Small intestine (tissue), 7 donors: ENCODE data around the gene BCAS3. TPM values are rescaled to one million over a fixed set of nuclear protein-coding genes. Genes with fewer than 3 reads are reported as not detected.
A peak's percentile ranks its signal among the peaks of the same experiment; 100 is the strongest.

Experiments
- DNase-seq, 2 donors: peaks; one replicate each; pipeline versions ENCODE4 v3.0.0 to v3.0.0-alpha.2; 2013
- FAIRE-seq: peaks from 2 replicates; lab custom pipeline; 2012; peaks lifted over from hg19 to GRCh38; lab: Jason Lieb, UNC
- H3K27ac ChIP-seq, 3 donors: one replicate each; pipeline ENCODE4 v1.5.1; 2013; ENCODE audit warnings: low read length in 2 of 3, mild to moderate bottlenecking in 2 of 3, control low read depth in 1 of 3, inconsistent platforms in 1 of 3, low read depth in 1 of 3, moderate library complexity in 1 of 3
- H3K27me3 ChIP-seq, 3 donors: one replicate each; pipeline ENCODE4 v1.6.1; 2013; ENCODE audit warnings: low read length in 3 of 3, inconsistent platforms in 1 of 3; ENCODE audit not compliant: control insufficient read depth in 3 of 3, insufficient read depth in 3 of 3
- H3K36me3 ChIP-seq, 3 donors: one replicate each; pipeline ENCODE4 v1.6.1; 2013; ENCODE audit warnings: low read length in 3 of 3, inconsistent platforms in 1 of 3, low read depth in 1 of 3, mild to moderate bottlenecking in 1 of 3, moderate library complexity in 1 of 3; ENCODE audit not compliant: control insufficient read depth in 3 of 3, insufficient read depth in 2 of 3
- H3K4me1 ChIP-seq, 3 donors: one replicate each; pipeline ENCODE4 v1.6.1; 2013; ENCODE audit warnings: low read length in 2 of 3, inconsistent platforms in 1 of 3, low read depth in 1 of 3, mild to moderate bottlenecking in 1 of 3, moderate library complexity in 1 of 3; ENCODE audit not compliant: control insufficient read depth in 3 of 3, insufficient read depth in 2 of 3
- H3K4me3 ChIP-seq, 3 donors: one replicate each; pipeline ENCODE4 v1.5.1; 2013; ENCODE audit warnings: low read length in 3 of 3, control low read depth in 1 of 3, inconsistent platforms in 1 of 3, low read depth in 1 of 3, mild to moderate bottlenecking in 1 of 3, moderate library complexity in 1 of 3
- H3K9me3 ChIP-seq, 2 donors: one replicate each; pipeline ENCODE4 v1.6.1; 2013; ENCODE audit warnings: low read depth in 1 of 2, low read length in 1 of 2; ENCODE audit not compliant: control insufficient read depth in 2 of 2, insufficient read depth in 1 of 2
- WGBS, 3 donors: extraction: QIAGEN DNeasy Blood & Tissue Kit; methylation state at CpG; one replicate each; pipeline ENCODE4 v1.1.7; 2013; 5-methylcytosine and 5-hydroxymethylcytosine counted together
- polyA plus RNA-seq, 4 donors: library from polyadenylated mRNA; stranded (reverse) in 3 of 4; unstranded in 1 of 4; fragments of 200-250 nt in 3 of 4; fragments of 120-200 nt in 1 of 4; gene quantifications; one replicate each; pipeline versions ENCODE4 v1.2.1 to v1.2.3, GENCODE V29; 2013
- donor health status: healthy with polysubstance abuse.
- donor health status: control.
- donor health status: control.
- donor health status: Bipolar disorder and iron deficiency.
- donor health status: healthy.

The BCAS3 gene
- polyA plus RNA-seq, 4 donors = 4.4 to 10.5 (median 4.8) TPM

- Histone ChIP-seq H3K27ac (no peak overlapping the region), H3K9me3 (no peaks in the 10 kb centered on the region), H3K36me3 (no peaks in the 10 kb centered on the region), H3K4me1 (no peaks in the 10 kb centered on the region), H3K27me3 (no peaks in the 10 kb centered on the region), H3K4me3 (no peak overlapping the region)
- WGBS, 3 donors = 85 to 89% (median 88%) methylated on average over 9 of the region's 9 CpGs
- DNase-seq (no peak), FAIRE-seq (no peak)
Measured at GRCh38 chr17:61299517-61300513, 622.2 kb downstream of the BCAS3 start.

DNA sequence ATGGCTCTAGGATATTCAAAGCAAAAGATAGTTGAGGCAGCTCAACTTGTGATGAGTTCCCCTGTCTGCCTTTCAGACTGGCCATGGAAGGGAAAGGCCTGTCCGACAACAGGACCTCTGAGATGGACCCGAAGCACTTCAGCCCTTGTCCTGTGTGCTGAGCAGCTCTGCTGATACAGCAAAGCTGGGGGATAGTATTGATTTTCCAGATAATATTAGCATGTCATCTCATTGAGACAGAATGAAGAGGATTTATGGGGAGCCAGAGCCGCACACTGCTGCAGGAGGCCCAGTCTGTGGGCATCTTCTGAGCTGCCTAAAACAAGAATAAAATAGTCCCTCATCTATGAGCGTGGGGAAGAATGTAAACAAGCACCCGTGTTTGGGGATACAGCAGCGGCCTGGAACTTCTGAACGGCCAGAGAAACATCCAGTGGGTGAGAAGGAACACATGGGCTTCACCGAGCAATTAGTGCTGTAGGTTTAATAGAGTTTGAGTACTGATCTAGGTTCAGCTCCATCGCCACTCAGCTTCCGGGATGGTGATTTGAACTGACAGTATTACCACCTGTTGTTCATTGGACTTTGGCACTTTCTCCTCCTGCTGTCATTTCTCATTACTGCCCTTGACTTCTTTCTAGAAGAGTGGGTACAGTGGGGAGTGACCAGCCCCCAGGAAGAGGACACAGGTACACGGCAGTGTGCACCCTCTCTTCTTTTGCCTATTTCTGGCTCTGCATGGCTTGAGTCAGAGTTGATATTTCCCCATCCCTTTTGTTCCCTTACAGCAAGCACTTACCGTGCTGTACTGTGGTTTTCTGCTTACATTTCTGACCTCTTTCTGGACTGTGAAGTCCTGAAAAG lies 625.5 kb downstream of the BCAS3 start:
- no peaks in the 10 kb centered on the region for H3K9me3 ChIP-seq
- FAIRE-seq (no peak), DNase-seq (peak; percentile 24 to 30)
- H3K27me3 ChIP-seq = no peaks in the 10 kb centered on the region
- no peaks in the 10 kb centered on the region for H3K4me1 ChIP-seq
- H3K4me3 ChIP-seq = no peak overlapping the region
- peak overlapping the region in 1 of 3 donors; percentile 25 for H3K27ac ChIP-seq
- WGBS, 3 donors = 54 to 67% (median 66%) methylated on average over 12 of the region's 12 CpGs
- no peaks in the 10 kb centered on the region for H3K36me3 ChIP-seq

DNA sequence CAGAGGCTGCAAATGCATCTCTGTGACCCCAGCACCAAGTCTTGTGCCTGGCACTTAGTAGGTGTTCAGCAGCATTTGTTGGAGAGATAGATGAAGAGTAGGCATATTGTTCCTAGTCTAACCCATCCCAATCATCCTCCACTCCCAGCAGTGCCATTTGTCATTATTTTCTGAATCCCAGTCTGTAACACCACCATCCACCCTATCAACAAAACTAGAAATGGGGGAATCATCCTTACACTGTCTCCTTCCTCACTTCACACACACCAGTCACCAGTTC lies 626.1 kb downstream of the BCAS3 start:
- Histone ChIP-seq H3K27me3 (no peaks in the 10 kb centered on the region), H3K9me3 (no peaks in the 10 kb centered on the region), H3K36me3 (no peaks in the 10 kb centered on the region), H3K4me1 (no peaks in the 10 kb centered on the region), H3K4me3 (no peak overlapping the region), H3K27ac (peak overlapping the region in 1 of 3 donors; percentile 25)
- no peak for FAIRE-seq
- no peak for DNase-seq

GRCh38 chr17:61305024-61305423 lies 627.4 kb downstream of the BCAS3 start:
- 57 to 64% (median 61%) methylated on average over 1 of the region's 1 CpG for WGBS, 3 donors
- no peak for DNase-seq
- Histone ChIP-seq H3K9me3 (no peaks in the 10 kb centered on the region), H3K27ac (no peak overlapping the region), H3K36me3 (no peaks in the 10 kb centered on the region), H3K4me1 (no peaks in the 10 kb centered on the region), H3K4me3 (no peak overlapping the region), H3K27me3 (no peaks in the 10 kb centered on the region)
- FAIRE-seq = no peak

DNA sequence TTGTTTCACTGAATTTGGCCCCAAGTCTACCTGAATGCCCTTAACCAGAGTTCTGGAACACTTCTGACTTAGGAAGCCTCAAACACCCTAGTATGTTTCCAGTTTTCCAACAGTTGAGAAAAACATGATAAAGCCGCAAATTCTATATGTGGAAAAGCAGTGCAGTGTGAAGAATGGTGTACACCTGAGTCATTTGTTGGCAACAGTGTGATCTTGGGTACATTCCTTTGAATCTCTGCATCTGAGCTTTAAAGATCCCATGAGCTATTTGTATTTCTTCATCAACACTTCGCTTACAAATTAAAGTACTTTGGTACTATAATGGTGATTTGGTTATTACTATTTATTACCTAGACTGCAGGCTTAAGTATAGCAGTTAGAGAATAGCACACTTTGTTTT lies 628.4 kb downstream of the BCAS3 start:
- DNase-seq (no peak), FAIRE-seq (no peak)
- Histone ChIP-seq H3K27ac (no peak overlapping the region), H3K4me3 (no peak overlapping the region), H3K4me1 (no peaks in the 10 kb centered on the region), H3K9me3 (no peaks in the 10 kb centered on the region), H3K27me3 (no peaks in the 10 kb centered on the region), H3K36me3 (no peaks in the 10 kb centered on the region)
- WGBS, 3 donors = 89 to 94% (median 92%) methylated on average over 2 of the region's 2 CpGs

DNA sequence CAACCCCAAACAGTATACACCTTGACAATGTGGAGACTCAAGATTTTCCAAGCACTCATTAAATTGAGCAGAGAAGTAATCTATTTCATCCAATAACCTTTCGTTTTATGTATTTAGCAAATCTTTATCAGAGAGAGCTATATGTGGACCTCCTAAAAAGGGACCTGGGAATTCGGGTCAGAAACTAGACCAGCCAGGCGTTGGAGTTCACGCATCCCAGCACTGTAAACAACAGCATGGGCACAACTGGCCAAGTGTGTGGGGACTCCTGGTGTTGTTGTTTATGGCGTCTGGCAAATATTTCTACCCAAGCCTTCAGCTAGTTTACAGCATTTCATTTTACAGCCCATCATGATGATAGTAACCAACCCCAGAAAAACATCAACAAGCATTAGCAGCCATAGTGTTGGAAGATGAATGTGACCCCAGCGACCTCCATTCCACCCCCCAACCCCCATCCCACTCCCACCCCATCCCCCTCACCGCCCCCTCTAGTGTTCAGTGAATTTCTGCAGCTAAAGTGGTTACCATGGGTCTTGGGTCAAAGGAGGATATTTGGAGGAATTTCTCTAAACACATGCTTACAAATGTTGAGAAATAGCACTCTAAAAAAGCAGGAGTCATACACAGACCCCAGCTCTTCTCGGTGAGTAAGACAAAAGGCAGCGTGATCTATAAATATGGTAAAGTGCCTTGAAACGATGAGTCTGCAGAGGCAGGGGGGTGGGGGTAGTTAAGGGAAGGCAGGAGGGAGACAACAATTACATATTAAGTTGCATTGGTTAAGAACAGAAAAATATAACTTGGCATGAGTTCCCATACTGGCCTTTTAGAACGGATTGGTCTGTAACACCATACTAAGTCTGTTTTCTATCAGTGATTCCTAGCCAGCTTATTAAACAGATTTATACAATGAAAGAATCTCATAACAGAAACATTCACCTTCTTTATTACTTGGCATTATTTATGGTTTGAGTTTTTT lies 630.5 kb downstream of the BCAS3 start:
- Histone ChIP-seq H3K4me1 (no peaks in the 10 kb centered on the region), H3K27ac (peak overlapping the region in 2 of 3 donors; percentile 10 to 71), H3K9me3 (no peaks in the 10 kb centered on the region), H3K4me3 (no peak overlapping the region), H3K27me3 (no peaks in the 10 kb centered on the region), H3K36me3 (no peaks in the 10 kb centered on the region)
- FAIRE-seq (no peak), DNase-seq (no peak)
- 69 to 88% (median 82%) methylated on average over 11 of the region's 11 CpGs for WGBS, 3 donors

DNA sequence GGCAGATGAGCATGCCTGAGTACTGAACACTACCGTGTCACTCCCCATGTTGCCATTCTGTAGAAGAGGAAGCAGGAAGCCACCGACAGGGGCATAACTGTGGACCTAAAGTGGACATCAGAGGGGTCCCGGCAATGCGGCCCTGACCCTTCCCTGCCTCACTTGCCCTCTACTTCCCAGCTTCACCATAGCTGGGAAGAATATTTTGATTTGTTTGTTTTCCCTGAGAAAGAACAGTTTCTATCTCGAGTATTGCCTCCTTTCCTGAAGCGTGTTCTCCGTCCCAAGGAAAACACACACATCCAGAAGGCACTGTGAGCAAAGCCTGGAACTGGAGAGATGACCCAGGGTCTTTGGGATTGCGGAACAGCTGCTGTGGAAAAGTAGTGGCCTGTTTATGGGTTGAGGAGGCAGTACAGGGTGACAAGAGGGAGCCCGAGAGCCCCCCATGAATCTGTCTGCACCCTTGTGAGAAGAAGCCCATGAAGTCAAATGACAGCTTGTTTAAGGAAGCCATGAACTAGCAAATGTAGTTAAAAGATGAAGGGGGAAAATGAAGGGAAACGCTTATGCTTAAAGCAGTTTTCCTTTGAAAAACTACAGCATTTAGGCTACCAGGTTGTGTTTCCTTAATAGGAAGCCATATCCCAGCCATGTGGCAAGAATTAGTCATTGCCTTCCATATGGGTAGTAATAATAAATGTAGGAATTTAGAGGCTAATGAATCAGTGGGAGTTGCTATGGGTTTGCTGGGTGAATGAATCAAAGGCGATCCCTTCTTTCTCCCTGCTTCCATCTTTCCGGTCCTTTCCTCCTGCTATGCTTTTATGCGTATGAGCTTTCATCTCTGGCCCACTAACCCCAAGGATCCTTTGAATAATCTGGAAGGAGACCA lies 632.0 kb downstream of the BCAS3 start:
- 88 to 93% (median 89%) methylated on average over 13 of the region's 13 CpGs for WGBS, 3 donors
- H3K36me3 ChIP-seq = no peaks in the 10 kb centered on the region
- H3K4me1 ChIP-seq = no peaks in the 10 kb centered on the region
- no peak overlapping the region for H3K4me3 ChIP-seq
- H3K27me3 ChIP-seq = no peaks in the 10 kb centered on the region
- H3K27ac ChIP-seq = peak overlapping the region in 2 of 3 donors; percentile 10 to 69
- H3K9me3 ChIP-seq = no peaks in the 10 kb centered on the region
- FAIRE-seq = no peak
- no peak for DNase-seq
